Body of pancreas (tissue), 4 donors: Measurements from ENCODE around the gene ATP10D. TPM values are rescaled to one million over a fixed set of nuclear protein-coding genes. Genes with fewer than 3 reads are reported as not detected.

Experiments
- ATAC-seq: fragments of 150-250 bp; one replicate; pipeline ENCODE4 v1.9.1; 2016
- DNase-seq, 4 donors: peaks; one replicate each; pipeline ENCODE4 v3.0.0-alpha.2; 2019
- H3K27ac ChIP-seq, 4 donors: fragments of 200-600 bp; sonication (generic); 1 replicate in 3 of 4; 2 replicates in 1 of 4; pipeline versions ENCODE4 v1.5.1 to v1.6.1; 2016 to 2019; ENCODE audit warnings: mild to moderate bottlenecking in 1 of 4, mixed read lengths in 1 of 4, moderate library complexity in 1 of 4
- H3K27me3 ChIP-seq, 2 donors: fragments of 200-600 bp; sonication (generic); one replicate each; pipeline ENCODE4 v1.6.0; 2016; ENCODE audit warnings: mild to moderate bottlenecking in 1 of 2
- H3K36me3 ChIP-seq, 2 donors: fragments of 200-600 bp; sonication (generic); replicated peaks in 1 of 2; 2 replicates each; pipeline ENCODE4 v1.5.1; 2016; ENCODE audit warnings: low read depth in 2 of 2; ENCODE audit not compliant: insufficient read depth in 1 of 2
- H3K4me1 ChIP-seq: fragments of 200-600 bp; sonication (generic); one replicate; pipeline ENCODE4 v1.6.0; 2016
- H3K4me3 ChIP-seq, 2 donors: fragments of 200-600 bp; sonication (generic); 1 replicate in 1 of 2; 2 replicates in 1 of 2; pipeline ENCODE4 v1.5.1; 2016 to 2019
- H3K9me3 ChIP-seq, 3 donors: fragments of 200-600 bp; sonication (generic); 1 replicate in 2 of 3; 2 replicates in 1 of 3; pipeline ENCODE4 v1.5.1; 2016
- CTCF ChIP-seq, 7 experiments: fragments of 450-650 bp in 4 of 7; fragments of 200-600 bp in 3 of 7; sonication (generic) in 3 of 7; IDR thresholded peaks; one replicate each; pipeline ENCODE4 v1.5.1; 2016 to 2019; ENCODE audit warnings: antibody characterized with exemption in 7 of 7
- POLR2A ChIP-seq, 3 donors: fragments of 450-650 bp; IDR thresholded peaks; one replicate each; pipeline ENCODE4 v1.6.1; 2016; ENCODE audit warnings: antibody characterized with exemption in 3 of 3, mild to moderate bottlenecking in 2 of 3
- WGBS, 2 donors: methylation state at CpG; one replicate each; pipeline ENCODE4 v1.1.5; 2017; 5-methylcytosine and 5-hydroxymethylcytosine counted together
- intact Hi-C: fragments of 100-400 bp; cut with DNase I; formaldehyde crosslinking; loops from one replicate; pipeline ENCODE4 v1.15.1; 2023
- total RNA-seq, 2 donors: library from RNA; depleted of rRNA; stranded (reverse); fragments of >200 nt; gene quantifications; one replicate each; pipeline ENCODE4 v1.1.0, GENCODE V29; 2016

Gene ATP10D
- total RNA-seq, 2 donors from 2014 or later: 12.5 to 24.4 TPM

DNA sequence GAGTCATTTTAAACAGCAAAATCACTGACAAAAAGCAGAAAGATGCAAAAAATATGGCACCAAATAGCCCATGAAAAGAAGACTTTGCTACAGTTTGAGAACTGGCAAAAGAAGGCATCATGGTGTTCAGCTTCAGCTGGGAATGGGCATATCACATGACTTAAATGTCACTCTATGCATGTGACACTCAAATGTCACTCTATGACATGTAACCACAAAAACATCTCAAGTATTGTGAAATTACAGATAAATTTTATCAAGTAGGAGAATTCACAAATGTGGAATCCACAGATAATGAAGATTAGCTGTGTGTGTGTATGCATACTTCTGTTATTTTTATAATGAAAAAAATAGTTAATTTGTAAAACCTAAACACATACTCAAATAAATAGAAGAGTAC, 81.9 kb downstream of the ATP10D start:
- Histone ChIP-seq H3K36me3 (peaks cover 0 to 11% of the 10 kb centered on the region in 2 donors), H3K27me3 (no peaks in the 10 kb centered on the region), H3K4me1 (peaks cover 2% of the 10 kb centered on the region), H3K4me3 (no peak overlapping the region), H3K27ac (no peak overlapping the region), H3K9me3 (no peaks in the 10 kb centered on the region)
- no peak for ATAC-seq
- intact Hi-C loops: no loop called here
- TF ChIP-seq POLR2A (IDR thresholded peaks at IDR 0.05) (no peak), CTCF (IDR thresholded peaks at IDR 0.05) (no peak)
- no peak for DNase-seq

GRCh38 chr4:47567511-47567910, 82.4 kb downstream of the ATP10D start:
- no peaks in the 10 kb centered on the region for H3K27me3 ChIP-seq
- intact Hi-C loops: no loop called here
- ATAC-seq: no peak
- no peaks in the 10 kb centered on the region for H3K9me3 ChIP-seq
- WGBS, 2 donors: 94 to 95% methylated on average over 1 of the region's 1 CpG
- TF ChIP-seq POLR2A (IDR thresholded peaks at IDR 0.05) (no peak), CTCF (IDR thresholded peaks at IDR 0.05) (no peak)
- no peak overlapping the region for H3K27ac ChIP-seq
- DNase-seq: no peak
- no peak overlapping the region for H3K4me3 ChIP-seq
- no peaks in the 10 kb centered on the region for H3K4me1 ChIP-seq
- peaks cover 0 to 11% of the 10 kb centered on the region in 2 donors for H3K36me3 ChIP-seq

GRCh38 chr4:47570816-47571215, 85.7 kb downstream of the ATP10D start:
- TF ChIP-seq POLR2A (IDR thresholded peaks at IDR 0.05) (no peak), CTCF (IDR thresholded peaks at IDR 0.05) (no peak)
- no peaks in the 10 kb centered on the region for H3K9me3 ChIP-seq
- no peaks in the 10 kb centered on the region for H3K27me3 ChIP-seq
- no peak overlapping the region for H3K27ac ChIP-seq
- DNase-seq (no peak), ATAC-seq (no peak)
- no peak overlapping the region for H3K4me3 ChIP-seq
- intact Hi-C loops: no loop called here
- peaks cover 0 to 14% of the 10 kb centered on the region in 2 donors for H3K36me3 ChIP-seq
- H3K4me1 ChIP-seq: no peaks in the 10 kb centered on the region

- peaks cover 0 to 12% of the 10 kb centered on the region in 2 donors for H3K36me3 ChIP-seq
- WGBS, 2 donors: 82 to 87% methylated on average over 3 of the region's 3 CpGs
- no peaks in the 10 kb centered on the region for H3K27me3 ChIP-seq
Measured at GRCh38 chr4:47572981-47573380, 87.9 kb downstream of the ATP10D start.

More at GRCh38 chr4:47572981-47573380, 87.9 kb downstream of the ATP10D start:
- H3K4me1 ChIP-seq: no peaks in the 10 kb centered on the region
- H3K9me3 ChIP-seq: no peaks in the 10 kb centered on the region
- no peak overlapping the region for H3K4me3 ChIP-seq
- ATAC-seq (no peak), DNase-seq (no peak)
- no peak for TF ChIP-seq POLR2A (IDR thresholded peaks at IDR 0.05)
- TF ChIP-seq CTCF (IDR thresholded peaks at IDR 0.05): no peak
- intact Hi-C loops: no loop called here
- no peak overlapping the region for H3K27ac ChIP-seq
